WTC11 (cell line): Measurements from ENCODE around the gene OR5P2. TPM values are rescaled to one million over a fixed set of nuclear protein-coding genes. Genes with fewer than 3 reads are reported as not detected.

Source experiments
- ATAC-seq: fragments of 200-7000 bp; cut with Tn5 transposase; 2 replicates; pipeline ENCODE4 v1.10.0; 2021; ENCODE audit warnings: mild to moderate bottlenecking, moderate library complexity
- CTCF ChIA-PET: fragments of 300-600 bp; sonication (Branson Sonifier 250); formaldehyde crosslinking; loops from one replicate; lab custom pipeline; 2021; ENCODE audit warnings: antibody characterized with exemption; lab: Charles Lee
- POLR2A ChIA-PET: fragments of 350-600 bp; sonication (Branson Sonifier 250); formaldehyde crosslinking; loops from one replicate; lab custom pipeline; 2021; ENCODE audit warnings: antibody characterized with exemption; lab: Charles Lee
- DNase-seq: peaks from one replicate; pipeline ENCODE4 v3.0.0; 2021; ENCODE audit warnings: low spot score
- H3K27ac Mint-ChIP-seq: 2 replicates; pipeline ENCODE4 v1.8.0; 2021; ENCODE audit warnings: mixed read lengths
- H3K27me3 Mint-ChIP-seq: 2 replicates; pipeline ENCODE4 v1.8.0; 2021; ENCODE audit warnings: low read depth, mild to moderate bottlenecking, moderate library complexity, mixed read lengths
- H3K36me3 Mint-ChIP-seq: 2 replicates; pipeline ENCODE4 v1.8.0; 2021; ENCODE audit warnings: mixed read lengths
- H3K4me1 Mint-ChIP-seq: 2 replicates; pipeline ENCODE4 v1.8.0; 2022; ENCODE audit warnings: mixed read lengths
- H3K4me3 Mint-ChIP-seq: 2 replicates; pipeline ENCODE4 v1.8.0; 2021; ENCODE audit warnings: mild to moderate bottlenecking, moderate library complexity, mixed read lengths
- H3K9me3 Mint-ChIP-seq: 2 replicates; pipeline ENCODE4 v1.8.0; 2021; ENCODE audit warnings: mixed read lengths
- CREB1 ChIP-seq: sonication (generic); formaldehyde crosslinking; IDR thresholded peaks from 2 replicates; pipeline ENCODE4 v1.8.0; 2023; ENCODE audit warnings: mild to moderate bottlenecking, missing genetic modification reagents
- CREM ChIP-seq: sonication (generic); formaldehyde crosslinking; IDR thresholded peaks from 2 replicates; pipeline ENCODE4 v1.8.1; 2022; ENCODE audit warnings: mild to moderate bottlenecking, missing genetic modification reagents, moderate library complexity
- FOXJ3 ChIP-seq: sonication (generic); formaldehyde crosslinking; IDR thresholded peaks from 2 replicates; pipeline ENCODE4 v1.9.0; 2021; ENCODE audit warnings: missing genetic modification reagents, mild to moderate bottlenecking, borderline replicate concordance
- FOXP1 ChIP-seq: sonication (generic); formaldehyde crosslinking; IDR thresholded peaks from 2 replicates; pipeline ENCODE4 v1.8.0; 2022; ENCODE audit warnings: missing genetic modification reagents, mild to moderate bottlenecking, moderate library complexity, borderline replicate concordance
- MXD4 ChIP-seq: fragments of 250-450 bp; sonication (Bioruptor Pico); IDR thresholded peaks from 2 replicates; pipeline ENCODE4 v1.8.0; 2021; ENCODE audit warnings: mild to moderate bottlenecking, moderate library complexity, borderline replicate concordance
- MYBL2 ChIP-seq: sonication (generic); formaldehyde crosslinking; IDR thresholded peaks from 2 replicates; pipeline ENCODE4 v1.8.1; 2023; ENCODE audit warnings: mild to moderate bottlenecking, moderate library complexity, missing genetic modification reagents
- RORB ChIP-seq: fragments of 250-450 bp; sonication (Bioruptor Pico); IDR thresholded peaks from 2 replicates; pipeline ENCODE4 v1.9.0; 2021; ENCODE audit warnings: mild to moderate bottlenecking
- SP1 ChIP-seq: sonication (generic); formaldehyde crosslinking; conservative IDR thresholded peaks from 2 replicates; pipeline ENCODE4 v1.8.1; 2022; ENCODE audit warnings: missing genetic modification reagents
- TEAD4 ChIP-seq: sonication (generic); formaldehyde crosslinking; IDR thresholded peaks from 2 replicates; pipeline ENCODE4 v1.8.0; 2022; ENCODE audit warnings: mild to moderate bottlenecking, missing genetic modification reagents
- ZBTB21 ChIP-seq: sonication (generic); formaldehyde crosslinking; IDR thresholded peaks from 2 replicates; pipeline ENCODE4 v1.8.1; 2023; ENCODE audit warnings: mild to moderate bottlenecking, missing genetic modification reagents, borderline replicate concordance
- ZNF121 ChIP-seq: sonication (generic); formaldehyde crosslinking; IDR thresholded peaks from 2 replicates; pipeline ENCODE4 v1.8.0; 2023; ENCODE audit warnings: missing genetic modification reagents
- ZNF219 ChIP-seq: sonication (generic); formaldehyde crosslinking; IDR thresholded peaks from 2 replicates; pipeline ENCODE4 v1.8.0; 2023; ENCODE audit warnings: missing genetic modification reagents, mild to moderate bottlenecking, borderline replicate concordance
- ZNF263 ChIP-seq: sonication (generic); formaldehyde crosslinking; IDR thresholded peaks from 2 replicates; pipeline ENCODE4 v1.8.1; 2022; ENCODE audit warnings: low read depth, mild to moderate bottlenecking, moderate library complexity, missing genetic modification reagents
- total RNA-seq: library from RNA; stranded (reverse); gene quantifications from 3 replicates; pipeline ENCODE4 v1.2.3, GENCODE V29; 2021
- TF ChIP-seq, protein P1 (sequence below): sonication (generic); formaldehyde crosslinking; IDR thresholded peaks from 2 replicates; pipeline ENCODE4 v1.8.0; 2023; ENCODE audit warnings: mild to moderate bottlenecking, missing genetic modification reagents
- TF ChIP-seq, protein P2 (sequence below): sonication (generic); formaldehyde crosslinking; IDR thresholded peaks from 2 replicates; pipeline ENCODE4 v1.8.0; 2022; ENCODE audit warnings: mild to moderate bottlenecking, missing genetic modification reagents
- TF ChIP-seq, protein P3 (sequence below): sonication (generic); formaldehyde crosslinking; IDR thresholded peaks from 2 replicates; pipeline ENCODE4 v1.8.0; 2022; ENCODE audit warnings: mild to moderate bottlenecking, missing genetic modification reagents
- TF ChIP-seq, protein P4 (sequence below): fragments of 250-450 bp; sonication (Bioruptor Pico); IDR thresholded peaks from 2 replicates; pipeline ENCODE4 v1.9.0; 2021; ENCODE audit warnings: mild to moderate bottlenecking, borderline replicate concordance
- TF ChIP-seq, protein P5 (sequence below): sonication (generic); formaldehyde crosslinking; IDR thresholded peaks from 2 replicates; pipeline ENCODE4 v1.8.1; 2023; ENCODE audit warnings: mild to moderate bottlenecking, missing genetic modification reagents

The OR5P2 gene
- total RNA-seq, 1 experiment from 2014 or later = not detected

DNA sequence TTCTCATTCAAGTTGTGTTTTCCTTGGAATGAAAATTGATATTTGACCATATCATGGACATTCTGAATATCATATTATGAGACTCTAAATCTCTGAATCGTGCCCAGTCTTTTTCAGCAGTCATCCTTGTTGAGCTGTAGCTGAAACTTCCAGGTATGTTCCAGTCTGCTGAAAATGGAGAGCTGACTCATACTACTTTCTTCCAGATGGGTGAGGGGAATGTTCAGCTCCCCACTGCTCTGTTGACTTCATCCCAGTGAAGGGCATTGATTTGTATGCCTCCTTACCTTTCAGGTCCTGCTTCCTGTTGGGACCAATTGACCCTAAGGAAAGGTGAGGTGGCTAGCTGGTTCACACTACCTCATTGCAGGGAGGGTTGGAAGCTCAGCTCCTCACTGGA is 3.5 kb downstream of the OR5P2 start:
- Mint-ChIP-seq H3K4me3 (no peak overlapping the region), H3K36me3 (no peaks in the 10 kb centered on the region), H3K27me3 (peaks cover 5% of the 10 kb centered on the region; the same call in 1 of the 2 replicates), H3K27ac (no peak overlapping the region), H3K4me1 (no peaks in the 10 kb centered on the region), H3K9me3 (peaks cover 9% of the 10 kb centered on the region; the same call in 1 of the 2 replicates)
- DNase-seq (no peak), ATAC-seq (no peak)
- POLR2A ChIA-PET = no interaction called here
- CTCF ChIA-PET = no interaction called here
- TF ChIP-seq, protein P1, sequence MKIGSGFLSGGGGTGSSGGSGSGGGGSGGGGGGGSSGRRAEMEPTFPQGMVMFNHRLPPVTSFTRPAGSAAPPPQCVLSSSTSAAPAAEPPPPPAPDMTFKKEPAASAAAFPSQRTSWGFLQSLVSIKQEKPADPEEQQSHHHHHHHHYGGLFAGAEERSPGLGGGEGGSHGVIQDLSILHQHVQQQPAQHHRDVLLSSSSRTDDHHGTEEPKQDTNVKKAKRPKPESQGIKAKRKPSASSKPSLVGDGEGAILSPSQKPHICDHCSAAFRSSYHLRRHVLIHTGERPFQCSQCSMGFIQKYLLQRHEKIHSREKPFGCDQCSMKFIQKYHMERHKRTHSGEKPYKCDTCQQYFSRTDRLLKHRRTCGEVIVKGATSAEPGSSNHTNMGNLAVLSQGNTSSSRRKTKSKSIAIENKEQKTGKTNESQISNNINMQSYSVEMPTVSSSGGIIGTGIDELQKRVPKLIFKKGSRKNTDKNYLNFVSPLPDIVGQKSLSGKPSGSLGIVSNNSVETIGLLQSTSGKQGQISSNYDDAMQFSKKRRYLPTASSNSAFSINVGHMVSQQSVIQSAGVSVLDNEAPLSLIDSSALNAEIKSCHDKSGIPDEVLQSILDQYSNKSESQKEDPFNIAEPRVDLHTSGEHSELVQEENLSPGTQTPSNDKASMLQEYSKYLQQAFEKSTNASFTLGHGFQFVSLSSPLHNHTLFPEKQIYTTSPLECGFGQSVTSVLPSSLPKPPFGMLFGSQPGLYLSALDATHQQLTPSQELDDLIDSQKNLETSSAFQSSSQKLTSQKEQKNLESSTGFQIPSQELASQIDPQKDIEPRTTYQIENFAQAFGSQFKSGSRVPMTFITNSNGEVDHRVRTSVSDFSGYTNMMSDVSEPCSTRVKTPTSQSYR (CRISPR knock-in tag) = no peak
- TF ChIP-seq, protein P2, sequence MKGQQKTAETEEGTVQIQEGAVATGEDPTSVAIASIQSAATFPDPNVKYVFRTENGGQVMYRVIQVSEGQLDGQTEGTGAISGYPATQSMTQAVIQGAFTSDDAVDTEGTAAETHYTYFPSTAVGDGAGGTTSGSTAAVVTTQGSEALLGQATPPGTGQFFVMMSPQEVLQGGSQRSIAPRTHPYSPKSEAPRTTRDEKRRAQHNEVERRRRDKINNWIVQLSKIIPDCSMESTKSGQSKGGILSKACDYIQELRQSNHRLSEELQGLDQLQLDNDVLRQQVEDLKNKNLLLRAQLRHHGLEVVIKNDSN = no peak
- TF ChIP-seq, protein P3, sequence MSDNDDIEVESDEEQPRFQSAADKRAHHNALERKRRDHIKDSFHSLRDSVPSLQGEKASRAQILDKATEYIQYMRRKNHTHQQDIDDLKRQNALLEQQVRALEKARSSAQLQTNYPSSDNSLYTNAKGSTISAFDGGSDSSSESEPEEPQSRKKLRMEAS = no peak
- TF ChIP-seq CREM (CRISPR knock-in tag) = no peak
- no peak for TF ChIP-seq ZNF219
- TF ChIP-seq, protein P4, sequence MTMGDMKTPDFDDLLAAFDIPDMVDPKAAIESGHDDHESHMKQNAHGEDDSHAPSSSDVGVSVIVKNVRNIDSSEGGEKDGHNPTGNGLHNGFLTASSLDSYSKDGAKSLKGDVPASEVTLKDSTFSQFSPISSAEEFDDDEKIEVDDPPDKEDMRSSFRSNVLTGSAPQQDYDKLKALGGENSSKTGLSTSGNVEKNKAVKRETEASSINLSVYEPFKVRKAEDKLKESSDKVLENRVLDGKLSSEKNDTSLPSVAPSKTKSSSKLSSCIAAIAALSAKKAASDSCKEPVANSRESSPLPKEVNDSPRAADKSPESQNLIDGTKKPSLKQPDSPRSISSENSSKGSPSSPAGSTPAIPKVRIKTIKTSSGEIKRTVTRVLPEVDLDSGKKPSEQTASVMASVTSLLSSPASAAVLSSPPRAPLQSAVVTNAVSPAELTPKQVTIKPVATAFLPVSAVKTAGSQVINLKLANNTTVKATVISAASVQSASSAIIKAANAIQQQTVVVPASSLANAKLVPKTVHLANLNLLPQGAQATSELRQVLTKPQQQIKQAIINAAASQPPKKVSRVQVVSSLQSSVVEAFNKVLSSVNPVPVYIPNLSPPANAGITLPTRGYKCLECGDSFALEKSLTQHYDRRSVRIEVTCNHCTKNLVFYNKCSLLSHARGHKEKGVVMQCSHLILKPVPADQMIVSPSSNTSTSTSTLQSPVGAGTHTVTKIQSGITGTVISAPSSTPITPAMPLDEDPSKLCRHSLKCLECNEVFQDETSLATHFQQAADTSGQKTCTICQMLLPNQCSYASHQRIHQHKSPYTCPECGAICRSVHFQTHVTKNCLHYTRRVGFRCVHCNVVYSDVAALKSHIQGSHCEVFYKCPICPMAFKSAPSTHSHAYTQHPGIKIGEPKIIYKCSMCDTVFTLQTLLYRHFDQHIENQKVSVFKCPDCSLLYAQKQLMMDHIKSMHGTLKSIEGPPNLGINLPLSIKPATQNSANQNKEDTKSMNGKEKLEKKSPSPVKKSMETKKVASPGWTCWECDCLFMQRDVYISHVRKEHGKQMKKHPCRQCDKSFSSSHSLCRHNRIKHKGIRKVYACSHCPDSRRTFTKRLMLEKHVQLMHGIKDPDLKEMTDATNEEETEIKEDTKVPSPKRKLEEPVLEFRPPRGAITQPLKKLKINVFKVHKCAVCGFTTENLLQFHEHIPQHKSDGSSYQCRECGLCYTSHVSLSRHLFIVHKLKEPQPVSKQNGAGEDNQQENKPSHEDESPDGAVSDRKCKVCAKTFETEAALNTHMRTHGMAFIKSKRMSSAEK (CRISPR knock-in tag) = no peak
- TF ChIP-seq, protein P5, sequence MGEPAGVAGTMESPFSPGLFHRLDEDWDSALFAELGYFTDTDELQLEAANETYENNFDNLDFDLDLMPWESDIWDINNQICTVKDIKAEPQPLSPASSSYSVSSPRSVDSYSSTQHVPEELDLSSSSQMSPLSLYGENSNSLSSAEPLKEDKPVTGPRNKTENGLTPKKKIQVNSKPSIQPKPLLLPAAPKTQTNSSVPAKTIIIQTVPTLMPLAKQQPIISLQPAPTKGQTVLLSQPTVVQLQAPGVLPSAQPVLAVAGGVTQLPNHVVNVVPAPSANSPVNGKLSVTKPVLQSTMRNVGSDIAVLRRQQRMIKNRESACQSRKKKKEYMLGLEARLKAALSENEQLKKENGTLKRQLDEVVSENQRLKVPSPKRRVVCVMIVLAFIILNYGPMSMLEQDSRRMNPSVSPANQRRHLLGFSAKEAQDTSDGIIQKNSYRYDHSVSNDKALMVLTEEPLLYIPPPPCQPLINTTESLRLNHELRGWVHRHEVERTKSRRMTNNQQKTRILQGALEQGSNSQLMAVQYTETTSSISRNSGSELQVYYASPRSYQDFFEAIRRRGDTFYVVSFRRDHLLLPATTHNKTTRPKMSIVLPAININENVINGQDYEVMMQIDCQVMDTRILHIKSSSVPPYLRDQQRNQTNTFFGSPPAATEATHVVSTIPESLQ (CRISPR knock-in tag) = no peak
- TF ChIP-seq CREB1 (CRISPR knock-in tag) = no peak
- no peak for TF ChIP-seq SP1 (CRISPR knock-in tag)
- TF ChIP-seq ZBTB21 (CRISPR knock-in tag) = no peak
- no peak for TF ChIP-seq FOXJ3 (CRISPR knock-in tag)
- no peak for TF ChIP-seq MXD4 (CRISPR knock-in tag)
- TF ChIP-seq RORB (CRISPR knock-in tag) = no peak

DNA sequence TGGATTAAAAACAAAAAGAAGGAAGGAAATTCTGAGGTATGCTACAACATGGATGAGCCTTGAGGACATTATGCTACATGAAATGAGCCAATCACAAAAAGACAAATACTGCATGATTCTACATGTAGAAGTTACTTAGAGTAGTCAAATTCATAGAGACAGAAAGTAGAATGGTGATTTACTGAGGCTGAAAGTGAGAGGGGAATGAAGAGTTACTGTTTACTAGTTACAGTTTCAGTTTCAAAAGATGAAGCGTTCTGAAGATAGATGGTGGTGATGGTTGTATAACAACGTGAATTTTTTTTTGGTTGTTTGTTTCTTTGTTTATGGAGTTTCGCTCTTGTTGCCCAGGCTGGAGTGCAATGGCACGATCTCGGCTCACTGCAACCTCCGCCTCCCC is 9.5 kb downstream of the OR5P2 start:
- H3K27ac Mint-ChIP-seq = no peak overlapping the region
- DNase-seq (no peak), ATAC-seq (no peak)
- peaks cover 6% of the 10 kb centered on the region for H3K27me3 Mint-ChIP-seq
- no peak overlapping the region for H3K4me3 Mint-ChIP-seq
- peaks cover 3% of the 10 kb centered on the region; the same call in 1 of the 2 replicates for H3K36me3 Mint-ChIP-seq
- POLR2A ChIA-PET = no interaction called here
- CTCF ChIA-PET = no interaction called here
- H3K9me3 Mint-ChIP-seq = peaks cover 22% of the 10 kb centered on the region
- no peaks in the 10 kb centered on the region for H3K4me1 Mint-ChIP-seq
- TF ChIP-seq ZNF219 (no peak), TEAD4 (no peak), ZNF121 (CRISPR knock-in tag) (no peak), FOXP1 (CRISPR knock-in tag) (no peak), ZNF263 (CRISPR knock-in tag) (no peak), MYBL2 (no peak)
